GM18505 (cell line): Measurements from ENCODE around the gene FHIT.
"Not testable (repeated sequence)": the region's sequence is repeated elsewhere in the genome, so short reads cannot be mapped to it uniquely, and the experiment has no call there.

Experiments used
- ATAC-seq: cut with Tn5 transposase; IDR thresholded peaks from one replicate; pipeline ENCODE4 v1.9.1; 2021; ENCODE audit not compliant: unreplicated experiment
- POLR2A ChIP-seq: IDR thresholded peaks from 4 replicates; pipeline ENCODE4 v1.6.1; 2011; ENCODE audit warnings: borderline replicate concordance; ENCODE audit not compliant: insufficient read depth, insufficient read length; ENCODE audit errors: extremely low read depth

Gene FHIT

DNA sequence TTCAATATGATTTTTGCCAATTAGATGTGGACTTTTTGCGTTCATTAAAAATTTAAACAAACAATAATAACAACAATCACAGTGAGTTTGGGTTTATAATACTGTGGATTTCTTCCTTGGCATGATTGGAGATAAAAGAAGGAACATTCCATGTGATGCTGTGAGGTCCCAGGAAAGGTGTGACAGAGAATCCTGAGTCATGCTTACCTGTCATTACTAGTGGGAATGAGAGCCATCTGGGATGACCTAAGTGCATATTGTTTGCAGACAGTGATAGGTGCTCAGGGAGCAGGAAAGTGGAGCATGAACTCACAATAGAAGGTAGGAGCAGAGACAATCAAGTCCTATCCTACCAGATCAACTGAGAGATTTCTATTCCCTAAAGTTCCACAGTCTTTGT is 1434.9 kb downstream of the FHIT start:
- no peak for ATAC-seq
- TF ChIP-seq POLR2A: no peak

DNA sequence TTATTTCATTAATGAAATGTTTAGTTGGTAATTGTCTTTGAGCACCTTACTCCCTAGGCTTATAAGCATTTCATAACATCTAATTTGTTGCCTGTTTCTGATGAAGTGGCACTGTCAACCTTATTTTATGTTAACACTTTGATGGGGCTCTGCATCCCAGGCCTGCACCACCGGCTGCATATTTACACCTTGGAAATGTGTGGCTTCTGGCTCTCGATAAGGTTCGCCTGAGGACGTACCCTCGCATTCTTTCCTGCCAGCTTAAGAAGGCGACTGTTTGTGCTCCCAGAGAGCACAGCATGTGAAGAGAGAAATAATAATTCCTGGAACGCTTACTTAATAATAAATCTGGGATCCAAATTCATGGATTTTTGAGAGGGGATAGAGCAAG is 1438.1 kb downstream of the FHIT start:
- TF ChIP-seq POLR2A: no peak
- ATAC-seq: no peak

DNA sequence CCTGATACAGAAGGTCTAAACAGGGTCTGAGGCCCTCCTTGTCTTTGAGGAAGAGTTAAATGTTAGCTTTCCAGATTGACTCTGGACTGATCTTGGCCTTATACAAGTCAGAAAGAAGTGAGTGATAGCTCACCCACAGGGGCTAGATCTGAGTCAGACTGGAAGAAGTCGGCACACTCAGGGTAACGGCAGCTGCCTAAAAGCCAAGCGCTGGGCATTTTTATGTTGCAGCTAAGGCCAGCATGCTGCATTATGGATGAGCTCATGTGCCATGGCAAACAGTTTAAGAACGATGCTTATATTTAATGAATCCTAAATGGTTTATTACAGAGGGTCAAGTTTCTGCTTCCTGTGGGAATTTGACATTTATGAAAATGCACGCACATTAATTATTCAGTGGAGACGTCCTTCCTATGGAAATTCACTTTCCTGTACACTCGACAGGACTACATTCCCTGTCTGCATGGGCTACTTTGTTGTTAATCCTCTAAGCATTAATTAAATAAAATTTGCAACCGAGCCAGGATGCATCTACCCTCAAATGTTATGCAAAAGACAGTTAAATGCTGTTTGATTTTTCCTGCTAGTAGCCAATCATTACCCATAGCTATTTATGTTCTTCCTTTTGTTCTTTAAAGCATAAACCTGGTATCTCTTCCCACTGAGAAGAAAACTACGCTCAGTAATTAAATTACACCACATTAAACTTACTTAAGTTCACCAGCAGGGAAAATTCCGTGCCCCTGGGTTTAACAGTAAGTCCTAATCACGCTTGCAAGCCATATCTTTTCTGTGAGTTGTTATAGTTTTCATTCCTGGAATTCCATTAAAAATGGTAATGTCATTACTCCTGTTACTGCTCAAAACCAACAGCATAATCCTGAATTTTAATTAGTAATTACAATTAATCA is 1438.8 kb downstream of the FHIT start:
- no peak for TF ChIP-seq POLR2A

DNA sequence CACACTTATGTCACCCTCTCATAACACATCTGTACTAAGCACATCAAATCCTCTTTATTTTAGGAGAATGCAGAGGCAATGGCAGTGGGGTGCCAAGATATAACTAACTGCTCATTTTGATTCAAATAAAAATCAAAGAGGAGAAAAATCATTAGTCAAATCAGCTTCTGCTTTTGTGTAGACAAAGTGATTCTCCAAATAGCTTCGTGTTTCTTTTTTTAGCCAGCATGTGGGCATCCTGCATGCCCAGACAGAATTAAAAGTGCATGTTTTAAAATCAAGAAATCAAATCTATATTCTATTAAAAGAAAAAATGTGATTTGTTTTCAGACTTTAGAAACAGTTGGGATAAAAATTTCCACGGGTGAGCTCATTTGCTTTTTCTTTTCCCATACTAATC is 1440.1 kb downstream of the FHIT start:
- no peak for ATAC-seq
- TF ChIP-seq POLR2A: no peak

More for the DNA sequence above, 1438.8 kb downstream of the FHIT start:
- no peak for ATAC-seq

DNA sequence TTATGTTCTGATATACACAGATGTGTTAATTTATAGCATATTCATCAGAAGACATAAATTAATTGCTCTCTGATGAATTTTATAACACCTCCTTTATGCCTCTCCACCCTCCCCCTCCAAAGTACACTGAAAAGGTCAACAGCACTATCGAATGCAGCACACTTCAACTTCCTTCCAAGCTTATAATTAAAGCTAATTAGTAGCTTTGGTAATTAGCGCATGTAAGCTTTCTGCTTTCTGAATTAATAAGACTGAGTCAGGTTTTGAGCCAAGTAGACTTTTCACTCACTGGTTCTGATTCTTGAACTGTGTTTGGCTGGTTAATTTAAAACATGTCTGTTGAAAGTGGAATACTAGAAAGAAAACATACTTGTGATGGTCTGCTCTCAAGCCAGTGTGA is 1440.6 kb downstream of the FHIT start:
- TF ChIP-seq POLR2A: no peak
- ATAC-seq: no peak

DNA sequence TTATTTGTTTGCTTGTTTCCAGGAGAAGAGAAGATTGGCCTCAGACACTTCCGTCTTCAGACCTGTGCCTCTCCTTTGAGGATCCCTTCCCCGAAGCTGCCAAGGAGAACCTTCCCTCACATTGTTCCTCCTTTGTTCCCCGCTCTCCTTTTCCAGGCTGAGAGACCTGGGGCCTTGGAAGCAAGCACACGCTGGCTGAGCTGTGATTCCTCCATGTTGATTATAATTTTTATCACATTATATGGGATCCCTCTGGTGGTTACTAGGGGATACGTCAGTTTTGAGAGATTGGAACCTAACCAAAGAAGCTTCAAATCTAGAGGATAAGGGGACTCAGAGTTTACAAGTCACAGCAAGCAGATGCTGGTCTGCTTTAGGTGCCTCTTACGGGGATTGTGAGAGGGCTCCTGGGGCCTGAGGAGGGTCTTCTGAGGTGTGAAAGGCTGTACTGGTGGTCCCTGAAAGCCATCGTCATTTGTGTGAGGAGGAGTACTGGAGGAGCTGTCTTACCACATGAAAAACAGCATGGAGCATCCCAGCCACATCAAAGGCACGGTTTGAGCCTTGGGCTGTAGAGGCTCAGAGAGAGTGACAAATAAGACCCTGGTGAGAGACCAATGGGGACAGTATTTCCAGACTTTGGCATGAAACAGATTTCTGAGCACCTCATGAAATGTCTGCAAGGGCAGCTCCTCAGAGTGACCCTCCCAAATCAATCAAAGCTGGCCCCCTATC is 1441.4 kb downstream of the FHIT start:
- ATAC-seq: no peak
- no peak for TF ChIP-seq POLR2A

DNA sequence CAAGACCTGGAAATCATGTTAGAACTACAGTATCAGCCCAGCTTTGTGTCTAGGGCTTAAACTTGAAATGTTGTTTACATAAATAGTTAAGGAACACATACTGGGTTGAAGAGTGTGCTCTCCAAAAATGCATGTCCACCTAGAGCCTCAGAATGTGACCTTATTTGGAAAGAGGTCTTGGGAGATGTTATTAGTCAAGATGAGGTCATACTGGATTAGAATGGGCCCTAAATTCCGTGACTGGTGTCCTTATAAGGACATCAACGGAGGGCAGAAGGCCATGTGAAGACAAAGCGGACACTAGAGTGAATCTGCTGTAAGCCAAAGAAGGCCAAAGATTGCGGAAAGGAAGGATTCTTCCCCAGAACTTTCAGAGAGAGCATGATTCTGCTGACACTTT is 1442.2 kb downstream of the FHIT start:
- no peak for ATAC-seq
- TF ChIP-seq POLR2A: no peak

DNA sequence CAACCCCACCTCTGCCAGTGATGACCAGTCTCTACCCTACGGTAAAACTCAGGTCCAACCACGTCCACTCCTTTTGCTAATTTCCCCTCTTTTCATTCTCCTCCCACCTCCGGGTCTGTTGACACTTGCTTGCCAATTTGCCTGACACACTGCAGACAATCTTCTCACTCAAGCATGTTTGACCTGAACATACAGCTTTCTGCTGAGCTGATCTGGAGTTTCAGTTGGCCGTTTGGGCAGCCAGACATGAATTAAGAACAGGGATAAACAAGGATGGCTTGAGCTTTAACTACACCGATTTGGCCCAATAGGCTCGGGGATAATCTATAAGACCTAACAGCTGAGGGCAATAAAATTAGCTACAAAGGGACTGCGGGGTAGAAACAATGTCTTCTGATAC is 1442.8 kb downstream of the FHIT start:
- no peak for ATAC-seq
- no peak for TF ChIP-seq POLR2A

DNA sequence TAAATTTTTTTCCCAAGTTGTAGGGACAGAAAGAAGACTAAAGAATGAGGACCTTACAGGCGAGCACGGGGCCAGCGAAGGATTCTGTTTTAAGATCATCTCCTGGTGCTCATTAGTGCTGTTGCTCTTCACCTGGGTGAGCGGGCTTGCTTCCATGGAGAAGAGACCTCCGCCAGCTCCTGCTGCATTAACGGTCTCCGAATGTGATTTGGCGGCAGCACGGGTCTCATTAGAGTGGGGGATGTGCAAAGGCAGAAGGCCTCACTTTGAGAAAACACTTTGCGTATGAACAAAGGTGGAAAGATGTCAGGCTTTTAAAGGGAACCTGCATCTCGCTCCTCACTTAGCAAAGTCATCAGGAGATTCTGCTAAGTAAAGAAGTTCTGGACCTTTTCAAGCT is 1448.0 kb downstream of the FHIT start:
- no peak for ATAC-seq
- no peak for TF ChIP-seq POLR2A

DNA sequence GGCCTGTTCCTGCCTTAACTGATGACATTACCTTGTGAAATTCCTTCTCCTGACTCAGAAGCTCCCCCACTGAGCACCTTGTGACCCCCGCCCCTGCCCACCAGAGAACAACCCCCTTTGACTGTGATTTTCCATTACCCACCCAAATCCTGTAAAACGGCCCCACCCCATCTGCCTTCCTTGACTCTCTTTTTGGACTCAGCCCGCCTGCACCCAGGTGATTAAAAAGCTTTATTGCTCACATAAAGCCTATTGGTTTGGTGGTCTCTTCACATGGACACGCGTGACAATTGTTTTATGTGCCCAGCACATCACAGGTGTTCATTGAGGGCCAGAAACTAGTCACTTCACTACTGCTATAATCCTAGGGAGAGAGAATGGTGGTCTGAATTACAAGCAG is 1448.8 kb downstream of the FHIT start:
- not testable (repeated sequence) for ATAC-seq

DNA sequence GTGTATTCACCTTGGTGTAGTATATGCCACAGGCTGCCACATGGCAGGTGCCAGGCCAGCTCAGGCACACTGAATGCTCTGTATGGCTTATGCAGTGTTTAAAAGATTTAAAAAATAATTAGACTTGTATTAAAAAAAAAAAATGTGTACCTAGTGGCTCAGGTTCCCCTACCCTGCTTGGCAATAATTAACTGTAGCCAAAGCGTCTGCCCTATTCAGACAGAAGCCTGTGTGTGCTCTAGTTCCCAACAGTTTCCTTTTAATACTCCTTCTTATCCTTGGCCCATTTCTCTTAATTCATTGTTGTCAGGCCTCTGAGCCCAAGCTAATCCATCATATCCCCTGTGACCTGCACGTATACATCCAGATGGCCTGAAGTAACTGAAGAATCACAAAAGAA is 1449.2 kb downstream of the FHIT start:
- no peak for TF ChIP-seq POLR2A
- no peak for ATAC-seq

DNA sequence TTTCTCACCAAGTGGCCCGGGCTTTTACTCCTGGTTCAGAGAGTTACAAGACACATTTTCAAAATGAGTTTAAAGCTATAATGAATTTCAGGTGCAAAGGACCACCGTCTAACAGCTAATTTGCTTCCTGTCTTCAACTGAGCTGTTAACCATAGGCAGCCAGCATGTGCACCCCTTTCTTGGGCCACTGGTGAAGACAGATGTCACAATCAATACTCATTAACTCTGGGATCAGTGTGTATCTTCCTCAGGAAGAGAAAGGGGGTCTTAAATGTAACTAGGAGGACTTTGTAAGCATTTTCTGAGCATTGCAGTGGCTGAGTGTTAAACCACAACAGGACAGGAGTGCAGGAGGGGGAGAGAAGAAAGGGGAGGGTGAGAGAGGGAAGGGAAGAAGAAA is 1450.8 kb downstream of the FHIT start:
- no peak for ATAC-seq
- no peak for TF ChIP-seq POLR2A

DNA sequence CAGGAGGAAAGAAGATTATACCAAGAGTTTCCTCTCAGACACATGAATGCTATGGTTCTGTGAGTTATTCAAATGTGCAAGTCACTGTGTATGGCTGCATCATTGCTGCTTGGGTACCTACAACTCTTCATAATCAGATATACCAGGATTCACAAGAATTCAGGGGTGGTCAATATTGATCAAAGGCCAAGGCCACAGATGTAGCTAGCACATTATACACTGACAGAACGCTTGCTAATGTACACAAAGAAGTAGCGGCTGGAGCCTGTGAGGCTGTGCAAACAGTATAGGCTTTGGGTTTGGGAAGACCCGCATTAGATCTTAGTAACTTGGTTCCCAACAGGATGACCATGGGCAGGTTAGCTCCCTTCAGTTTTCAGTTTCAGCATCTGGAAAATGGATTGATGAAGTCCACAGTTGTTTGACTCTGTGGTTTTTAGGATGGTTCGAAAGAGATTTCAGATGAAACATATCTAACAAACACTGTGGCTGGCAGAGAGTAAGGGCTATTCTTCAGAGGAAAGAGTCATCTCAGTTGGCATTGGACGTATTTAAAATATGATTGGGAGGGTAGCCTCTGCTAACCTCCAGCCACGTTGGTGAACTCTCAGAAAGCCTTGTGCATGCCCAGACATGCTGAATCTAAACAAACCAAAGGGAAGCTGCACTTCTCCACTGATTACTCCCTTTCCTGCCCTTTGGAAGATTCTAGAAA is 1452.7 kb downstream of the FHIT start:
- ATAC-seq: no peak
- no peak for TF ChIP-seq POLR2A
